ENCODE measurements around the gene KRT13.
A peak's percentile ranks its signal among the peaks of the same experiment; 100 is the strongest.

Gene KRT13

DNA sequence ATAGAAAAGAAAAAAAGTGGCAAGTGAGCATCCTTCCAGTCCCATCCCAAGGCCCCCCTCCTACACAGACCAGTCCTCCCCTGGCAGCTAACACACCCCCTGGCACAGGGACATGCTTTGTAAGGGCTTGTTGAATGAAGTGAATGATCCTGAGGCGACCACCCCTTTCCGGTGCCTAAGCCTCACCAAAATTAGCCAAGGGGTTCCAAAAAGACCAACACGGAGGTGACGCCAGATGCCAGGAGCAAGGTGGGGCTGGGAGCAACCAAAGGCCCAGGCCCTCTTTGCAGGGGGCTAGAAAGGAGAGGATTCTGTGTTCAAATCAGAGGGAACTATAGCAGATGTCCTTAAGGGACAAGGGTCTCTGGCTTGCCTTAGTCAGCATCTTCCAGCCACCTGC is 30.0 kb downstream of the KRT13 start:
- DNase-seq (ENCODE audit: low spot score) (no peak), FAIRE-seq (no peak)

DNA sequence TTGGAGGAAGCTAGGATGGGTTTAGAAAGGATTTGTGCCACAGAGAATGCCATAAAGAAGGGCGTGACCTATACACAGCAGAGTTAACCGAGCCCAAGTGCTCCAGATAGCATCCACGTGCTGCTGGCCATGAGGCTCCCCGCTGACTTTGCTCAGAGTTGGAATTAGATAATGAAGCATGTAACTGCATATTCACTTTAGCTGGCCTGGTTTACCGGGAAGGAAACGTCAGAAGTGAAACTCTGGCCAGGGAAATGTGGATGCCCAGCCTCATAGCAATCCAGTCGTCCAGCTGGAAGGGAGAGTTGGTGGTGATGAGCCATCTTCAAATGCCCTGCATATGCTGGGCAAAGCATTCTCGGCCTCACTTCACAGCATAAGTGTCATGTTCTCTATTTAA is 30.5 kb downstream of the KRT13 start:
- DNase-seq (ENCODE audit: low spot score) (no peak), FAIRE-seq (no peak)

DNA sequence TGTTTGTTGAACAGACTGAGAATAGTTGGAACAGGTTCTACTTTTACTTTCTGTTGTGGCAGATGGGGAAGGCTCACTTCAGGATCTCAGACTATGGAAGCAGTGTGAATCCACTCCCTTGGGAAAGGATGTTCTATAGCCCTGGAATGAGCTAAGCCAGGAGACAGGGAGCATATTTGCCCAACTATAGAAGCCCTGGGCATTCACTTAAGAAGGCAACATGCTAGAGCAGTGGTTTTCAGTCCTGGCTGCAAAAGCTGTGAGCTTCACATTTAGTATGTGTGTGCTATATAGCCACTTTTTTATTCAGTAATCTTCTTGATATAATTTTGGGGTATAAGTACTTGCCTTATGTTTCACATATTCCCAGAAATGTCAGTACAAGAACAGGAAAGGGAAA is 37.1 kb downstream of the KRT13 start:
- DNase-seq (ENCODE audit: low spot score) (no peak), FAIRE-seq (no peak)

DNA sequence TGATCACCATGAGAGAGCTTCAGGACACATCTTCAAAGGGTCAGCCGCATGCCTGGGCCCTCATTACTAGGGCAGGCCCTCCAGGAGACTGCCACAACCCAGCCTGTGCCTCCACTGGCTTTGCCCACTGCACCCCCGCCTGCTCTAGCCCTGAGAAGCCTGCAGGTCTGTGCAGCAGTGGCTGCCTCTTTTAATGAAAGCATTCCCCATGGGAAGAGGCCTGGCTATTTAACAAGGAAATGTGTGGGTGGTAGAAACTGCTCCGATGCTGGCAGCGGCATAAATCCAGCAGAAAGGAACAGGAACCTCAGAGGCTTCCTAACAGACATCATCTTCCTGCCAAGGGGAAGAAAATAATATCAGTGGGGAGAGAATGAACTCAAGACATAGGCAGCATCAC is 37.9 kb downstream of the KRT13 start:
- DNase-seq (ENCODE audit: low spot score) (no peak), FAIRE-seq (no peak)

DNA sequence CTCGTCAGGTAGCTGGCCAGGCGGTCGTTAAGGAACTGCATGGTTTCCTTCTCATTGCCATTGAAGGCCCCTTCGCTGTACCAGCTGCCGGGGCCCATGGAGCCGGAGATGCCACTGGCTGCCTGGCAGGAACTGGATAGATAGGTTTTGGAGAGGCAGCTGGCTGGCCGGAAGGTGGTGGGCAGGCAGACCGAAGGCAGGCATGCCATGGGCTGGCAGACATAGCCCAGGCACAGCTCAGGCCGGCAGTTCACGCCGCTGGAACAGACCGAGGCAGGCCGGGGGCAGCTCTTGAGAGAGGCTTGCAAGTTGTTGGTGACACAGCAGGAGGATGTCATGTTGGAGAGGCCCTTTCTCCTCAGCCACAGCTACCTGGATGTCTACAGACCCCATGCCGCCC is 38.4 kb downstream of the KRT13 start, which contains the start of gene KRT32:
KRT32 (minus strand) TSS at position 399 of the 400 bp plus-strand sequence; CDS start at position 338, 61 bp downstream.
- DNase-seq (ENCODE audit: low spot score) (no peak), FAIRE-seq (no peak)

DNA sequence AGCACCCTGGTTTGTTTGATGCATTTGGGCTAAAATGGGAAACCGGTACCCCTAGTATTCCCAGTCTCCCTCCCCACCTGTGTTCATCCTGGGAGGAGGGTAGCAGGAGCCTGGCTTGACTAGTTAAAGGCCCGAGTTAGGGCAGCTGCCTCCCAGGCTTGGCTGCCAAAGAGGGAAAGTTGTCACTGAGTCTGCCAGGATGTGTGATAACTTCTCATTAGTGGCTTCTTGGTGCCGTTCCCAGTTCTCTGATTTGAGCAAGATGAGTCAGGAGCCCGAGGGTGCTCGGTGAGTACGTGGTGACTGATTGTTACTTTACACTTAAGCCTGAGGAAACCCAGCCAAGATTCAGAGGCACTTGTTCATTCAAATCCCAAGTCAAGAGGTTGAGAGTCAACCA is 40.7 kb downstream of the KRT13 start:
- peak; percentile 96 for FAIRE-seq
- peak; percentile 87 for DNase-seq (ENCODE audit: low spot score)

DNA sequence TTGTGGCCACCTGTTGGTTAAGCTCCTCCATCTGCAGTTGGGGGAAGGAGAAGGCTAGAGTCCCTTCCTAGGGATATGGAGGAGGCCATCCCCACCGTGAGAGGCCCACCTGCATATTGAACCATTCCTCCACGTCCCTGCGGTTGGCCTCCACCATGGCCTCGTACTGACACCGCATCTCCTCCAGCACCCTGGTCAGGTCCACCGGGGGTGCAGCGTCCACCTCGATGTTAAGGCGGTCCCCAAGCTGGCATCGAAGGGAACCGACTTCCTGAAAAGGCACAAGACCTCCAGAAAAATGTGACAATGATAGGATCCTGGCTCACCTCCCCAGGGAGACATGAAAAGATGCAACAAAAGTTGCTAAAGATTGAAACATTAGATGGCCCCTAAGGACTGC is 41.2 kb downstream of the KRT13 start:
- DNase-seq (ENCODE audit: low spot score), result no peak
- FAIRE-seq, result no peak

DNA sequence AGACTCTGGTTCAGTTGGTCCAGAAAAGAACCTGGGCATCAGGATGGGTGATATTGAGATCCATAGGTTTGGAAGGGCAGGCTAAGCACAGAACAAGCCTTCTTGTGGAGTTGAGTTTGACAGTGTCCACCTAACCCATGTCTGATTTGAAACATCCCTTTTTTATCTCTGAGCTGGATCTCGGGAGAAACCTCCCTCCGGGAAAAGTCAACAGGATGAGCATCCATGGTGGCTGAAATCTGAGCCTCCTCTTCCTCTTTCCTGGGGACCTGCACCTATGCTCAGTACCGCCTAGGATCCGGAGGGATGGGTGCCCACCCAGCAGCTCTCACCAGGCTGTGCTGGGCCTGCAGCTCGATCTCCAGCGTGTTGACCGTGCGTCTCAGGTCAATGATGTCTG is 41.7 kb downstream of the KRT13 start:
- DNase-seq (ENCODE audit: low spot score) (no peak), FAIRE-seq (no peak)

DNA sequence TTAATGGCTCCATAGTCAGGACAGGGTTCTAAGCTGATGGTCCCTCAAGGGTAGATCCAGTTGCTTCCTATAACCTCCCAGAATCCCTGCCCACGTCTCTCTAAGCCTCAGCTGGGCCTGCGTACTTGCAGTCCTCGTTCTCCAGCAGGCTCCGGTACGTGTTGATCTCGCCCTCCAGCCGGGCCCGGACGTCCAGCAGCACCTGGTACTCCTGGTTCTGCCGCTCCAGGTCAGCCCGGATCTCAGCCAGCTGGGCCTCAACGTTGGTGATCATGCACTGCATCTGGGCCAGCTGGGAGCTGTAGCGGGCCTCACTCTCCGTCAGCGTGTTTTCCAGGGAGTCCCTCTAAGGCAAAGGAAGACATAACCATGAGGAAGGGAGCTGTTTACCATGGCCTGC is 42.7 kb downstream of the KRT13 start:
- DNase-seq (ENCODE audit: low spot score) (no peak), FAIRE-seq (no peak)

DNA sequence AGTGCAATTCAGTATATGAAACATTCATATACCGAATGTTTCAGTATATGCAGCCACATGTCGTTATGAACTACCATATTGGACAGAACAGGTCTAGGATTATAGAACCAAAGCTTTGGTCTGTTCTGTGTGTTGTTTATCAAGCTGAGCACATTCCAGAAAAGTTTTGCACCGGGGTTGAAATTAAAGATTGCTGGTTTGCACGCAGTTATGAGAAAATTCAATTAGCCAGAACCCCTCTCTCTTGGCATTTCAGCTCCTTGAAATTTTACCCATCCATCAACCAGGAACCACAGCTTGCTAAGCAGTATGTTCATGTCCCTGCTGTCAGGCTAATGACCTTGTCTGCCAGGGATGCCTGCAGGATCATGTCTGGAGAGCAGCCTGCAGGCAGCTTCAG is 47.7 kb downstream of the KRT13 start:
- DNase-seq (ENCODE audit: low spot score) (no peak), FAIRE-seq (no peak)

DNA sequence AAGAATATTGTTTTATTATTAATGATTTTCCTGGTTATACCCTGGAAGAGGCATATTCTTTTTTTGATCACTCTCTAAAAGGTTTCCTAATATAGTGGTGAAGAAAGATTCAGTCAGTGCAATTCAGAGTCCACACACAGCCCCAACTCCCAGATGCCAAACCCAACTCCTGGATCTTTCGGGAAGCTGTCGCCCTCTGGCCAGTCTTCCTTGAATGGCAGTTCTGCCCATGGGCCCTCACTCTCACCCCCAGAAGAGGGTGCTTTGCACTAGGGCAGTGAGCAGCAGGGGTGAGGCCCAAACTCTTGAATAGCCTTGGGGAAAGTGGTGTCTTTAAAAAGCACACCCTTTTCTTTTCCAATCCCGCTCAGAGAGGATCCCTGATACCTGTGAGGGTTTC is 49.2 kb downstream of the KRT13 start:
- FAIRE-seq, result no peak
- no peak for DNase-seq (ENCODE audit: low spot score)

DNA sequence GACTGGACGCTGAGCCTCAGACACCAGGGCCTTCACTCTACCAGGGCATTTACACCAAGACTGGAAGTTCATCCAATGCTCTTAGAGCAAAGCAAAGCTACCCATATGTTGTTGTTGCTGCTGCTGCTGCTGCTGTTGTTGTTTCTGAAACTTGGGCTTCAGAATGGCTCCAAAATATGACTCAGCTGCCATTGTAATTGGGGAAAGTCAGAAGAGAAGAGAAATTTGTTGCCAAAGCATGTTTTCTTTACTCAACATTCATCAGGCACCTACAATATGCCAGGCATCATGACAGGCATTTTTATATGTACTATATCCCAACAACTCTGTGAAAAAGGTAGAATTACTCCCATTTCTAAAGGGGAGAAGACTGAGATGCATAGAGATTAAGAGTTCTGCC is 50.2 kb downstream of the KRT13 start:
- DNase-seq (ENCODE audit: low spot score) (no peak), FAIRE-seq (no peak)

DNA sequence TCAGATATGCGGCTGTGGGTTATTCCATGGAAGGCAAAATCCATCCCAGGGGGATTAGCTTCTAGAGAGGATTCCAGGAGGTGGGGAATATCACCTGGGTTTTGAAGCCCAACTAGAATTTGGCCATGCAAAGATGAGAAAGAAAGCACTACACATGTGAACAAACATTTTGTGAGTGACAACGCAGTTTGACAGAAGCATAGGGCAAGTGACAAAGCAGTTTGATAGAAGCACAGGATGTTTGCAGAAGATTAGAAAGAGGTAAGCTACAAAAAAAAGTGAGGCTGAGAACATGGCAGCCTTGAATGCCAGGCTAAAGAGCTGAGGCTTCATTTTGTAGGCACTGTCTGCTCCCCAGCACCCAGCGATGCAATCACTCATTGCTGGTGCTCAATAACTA is 52.3 kb downstream of the KRT13 start:
- no peak for FAIRE-seq
- no peak for DNase-seq (ENCODE audit: low spot score)

DNA sequence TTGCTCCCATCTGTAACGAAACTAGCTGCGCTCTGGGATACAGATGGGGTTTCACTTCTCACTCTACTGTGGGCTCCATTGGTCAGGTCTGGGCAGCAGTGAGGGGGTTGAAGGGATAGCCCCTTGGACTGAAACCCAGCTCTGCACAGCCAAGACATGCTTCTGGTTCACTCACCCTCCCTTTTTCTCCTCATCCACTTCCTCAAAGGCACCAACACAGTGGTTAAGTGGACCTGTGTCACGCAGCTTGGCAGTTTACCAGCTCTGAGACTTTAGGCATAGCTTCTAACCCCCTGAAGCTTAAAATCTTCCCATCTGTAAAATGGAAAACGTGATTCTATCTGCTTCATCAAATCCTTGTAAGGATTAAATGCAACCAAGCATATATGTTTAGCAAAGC is 53.1 kb downstream of the KRT13 start:
- FAIRE-seq (no peak), DNase-seq (ENCODE audit: low spot score) (no peak)

DNA sequence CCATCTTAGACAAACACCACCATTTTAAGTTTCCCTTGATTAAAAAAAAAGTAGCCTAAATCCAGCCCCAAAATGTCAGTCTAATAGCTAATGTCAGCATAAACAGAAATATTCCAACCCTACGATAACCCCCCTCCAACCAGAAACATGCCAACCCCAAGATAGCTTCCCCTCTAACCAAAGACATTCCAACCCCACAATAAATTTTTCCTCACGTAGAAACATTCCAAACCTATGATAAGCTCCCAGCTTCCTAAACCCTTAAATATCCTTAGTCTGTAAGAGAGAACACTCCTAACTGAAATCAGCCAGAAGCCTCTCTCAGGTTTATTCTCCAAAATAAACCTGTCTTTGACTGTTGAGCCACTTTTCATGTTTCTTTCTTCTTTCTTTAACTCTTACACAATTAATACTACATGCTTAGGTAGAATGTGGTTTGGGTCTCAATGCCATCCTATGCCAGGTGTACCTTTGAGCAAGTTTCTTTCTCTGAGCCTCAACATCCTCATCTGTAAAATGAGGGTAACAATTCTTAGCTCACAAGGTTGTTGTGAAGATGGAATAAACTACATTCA is 54.2 kb downstream of the KRT13 start:
- DNase-seq (ENCODE audit: low spot score), result no peak
- FAIRE-seq, result no peak
